HCT116 (cell line): Measurements from ENCODE around the gene STK11. TPM values are rescaled to one million over a fixed set of nuclear protein-coding genes. Genes with fewer than 3 reads are reported as not detected.
A peak's percentile ranks its signal among the peaks of the same experiment; 100 is the strongest.

Source experiments
- ATAC-seq: fragments of 200-7000 bp; cut with Tn5 transposase; 2 replicates; pipeline ENCODE4 v1.9.1; 2020; ENCODE audit warnings: mild to moderate bottlenecking, moderate library complexity
- BruUV-seq: library from RNA; stranded (reverse); fragments of 400-500 nt; replicated peaks from 2 replicates; lab custom pipeline; 2021; lab: Mats Ljungman, UMichigan
- CTCF ChIA-PET: fragments of 300-600 bp; sonication (Branson Sonifier 250); formaldehyde crosslinking; loops from one replicate; lab custom pipeline; 2021; ENCODE audit warnings: antibody characterized with exemption; lab: Charles Lee
- POLR2A ChIA-PET: fragments of 300-600, 350-600 bp; sonication (Branson Sonifier 250); formaldehyde crosslinking; loops from one replicate; lab custom pipeline; 2021; ENCODE audit warnings: antibody characterized with exemption; lab: Charles Lee
- RAD21 ChIA-PET, 2 experiments: fragments of 300-600 bp; sonication (Branson Sonifier 250); formaldehyde crosslinking; loops; one replicate each; lab custom pipeline; 2023; ENCODE audit warnings: low total read pairs in 2 of 2; ENCODE audit not compliant: uncharacterized antibody in 2 of 2, unreplicated experiment in 2 of 2, low non-redundant PET in 1 of 2; lab: Charles Lee
- DNase-seq: peaks from one replicate; pipeline ENCODE4 v3.0.0-alpha.2; 2010; ENCODE audit warnings: low read depth, low spot score
- H2AFZ ChIP-seq: fragments of 200-600 bp; shearing (Covaris generic), sonication (generic); 2 replicates; pipeline ENCODE4 v1.6.1; 2017; ENCODE audit warnings: low read depth, mixed run types, mixed read lengths, antibody characterized with exemption, low read length; ENCODE audit not compliant: poor library complexity, severe bottlenecking
- H3K27ac ChIP-seq: 2 replicates; pipeline ENCODE4 v1.5.1; 2012; ENCODE audit warnings: low read depth, low read length
- H3K27me3 ChIP-seq: fragments of 200-600 bp; sonication (generic); 2 replicates; pipeline ENCODE4 v1.6.1; 2016; ENCODE audit warnings: mixed run types, low read length, mixed read lengths; ENCODE audit not compliant: insufficient read depth
- H3K36me3 ChIP-seq, 2 experiments: fragments of 200-500 bp in 1 of 2; fragments of 200-600 bp in 1 of 2; sonication (Bioruptor generic) in 1 of 2; sonication (generic) in 1 of 2; 2 replicates each; pipeline versions ENCODE4 v1.5.1 to v1.6.1; 2014 to 2016; ENCODE audit warnings: low read length in 2 of 2, inconsistent platforms in 1 of 2, mixed read lengths in 1 of 2, mixed run types in 1 of 2; ENCODE audit not compliant: insufficient read depth in 2 of 2, control insufficient read depth in 1 of 2
- H3K4me1 ChIP-seq, 2 experiments: fragments of 200-600 bp in 1 of 2; sonication (generic) in 1 of 2; 2 replicates each; pipeline versions ENCODE4 v1.5.1 to v1.6.1; 2012 to 2017; ENCODE audit warnings: low read length in 2 of 2, inconsistent platforms in 1 of 2, mild to moderate bottlenecking in 1 of 2, mixed read lengths in 1 of 2, mixed run types in 1 of 2, moderate library complexity in 1 of 2; ENCODE audit not compliant: insufficient read depth in 2 of 2, control insufficient read depth in 1 of 2
- H3K4me2 ChIP-seq: fragments of 200-600 bp; sonication (generic); 2 replicates; pipeline ENCODE4 v1.6.1; 2017; ENCODE audit warnings: mixed run types, low read length, mixed read lengths
- H3K4me3 ChIP-seq, 2 experiments: fragments of 200-600 bp in 1 of 2; sonication (generic) in 1 of 2; replicated peaks in 1 of 2; 2 replicates each; pipeline ENCODE4 v1.5.1; 2011 to 2016; ENCODE audit warnings: low read length in 2 of 2, control low read depth in 1 of 2, low read depth in 1 of 2, mild to moderate bottlenecking in 1 of 2, mixed read lengths in 1 of 2, mixed run types in 1 of 2
- H3K79me2 ChIP-seq: fragments of 200-600 bp; sonication (generic); 2 replicates; pipeline ENCODE4 v1.6.1; 2017; ENCODE audit warnings: mild to moderate bottlenecking, mixed run types, low read length, moderate library complexity, mixed read lengths; ENCODE audit not compliant: insufficient read depth
- H3K9ac ChIP-seq: fragments of 200-600 bp; sonication (generic); 2 replicates; pipeline ENCODE4 v1.6.1; 2016; ENCODE audit warnings: low read length, mixed read lengths
- H3K9me2 ChIP-seq: fragments of 200-600 bp; sonication (generic), shearing (Covaris generic); 2 replicates; pipeline ENCODE4 v1.6.1; 2017; ENCODE audit warnings: mixed run types, mild to moderate bottlenecking, moderate library complexity; ENCODE audit not compliant: insufficient read depth
- H3K9me3 ChIP-seq, 2 experiments: fragments of 200-500 bp in 1 of 2; fragments of 200-600 bp in 1 of 2; sonication (Bioruptor generic) in 1 of 2; sonication (generic) in 1 of 2; 2 replicates each; pipeline ENCODE4 v1.6.1; 2014 to 2017; ENCODE audit warnings: low read length in 2 of 2, mixed read lengths in 2 of 2, inconsistent platforms in 1 of 2, low read depth in 1 of 2, mild to moderate bottlenecking in 1 of 2, mixed run types in 1 of 2, moderate library complexity in 1 of 2; ENCODE audit not compliant: control insufficient read depth in 1 of 2, insufficient read depth in 1 of 2
- H4K20me1 ChIP-seq: fragments of 200-600 bp; sonication (generic), shearing (Covaris generic); 2 replicates; pipeline ENCODE4 v1.6.1; 2017; ENCODE audit warnings: mixed run types, mild to moderate bottlenecking, moderate library complexity; ENCODE audit not compliant: insufficient read depth
- CEBPB ChIP-seq: IDR thresholded peaks from 2 replicates; pipeline ENCODE4 v1.6.1; 2012; ENCODE audit warnings: low read depth
- CTCF ChIP-seq, 3 experiments: fragments of 200-600 bp in 1 of 3; sonication (generic) in 1 of 3; IDR thresholded peaks in 2 of 3; conservative IDR thresholded peaks in 1 of 3; 2 replicates each; pipeline ENCODE4 v1.5.1; 2012 to 2017; ENCODE audit warnings: low read depth in 2 of 3, low read length in 2 of 3, antibody characterized with exemption in 1 of 3, borderline replicate concordance in 1 of 3, control low read depth in 1 of 3, mild to moderate bottlenecking in 1 of 3, mixed read lengths in 1 of 3, mixed run types in 1 of 3, moderate library complexity in 1 of 3; ENCODE audit not compliant: insufficient read depth in 1 of 3
- EGR1 ChIP-seq: IDR thresholded peaks from 2 replicates; pipeline ENCODE4 v1.6.1; 2012; ENCODE audit warnings: low read depth
- RAD21 ChIP-seq: IDR thresholded peaks from 2 replicates; pipeline ENCODE4 v1.6.1; 2012; ENCODE audit warnings: low read depth, mild to moderate bottlenecking
- SIN3A ChIP-seq: IDR thresholded peaks from 2 replicates; pipeline ENCODE4 v1.6.1; 2012; ENCODE audit warnings: low read depth
- SP1 ChIP-seq: IDR thresholded peaks from 2 replicates; pipeline ENCODE4 v1.6.1; 2012; ENCODE audit warnings: low read depth
- SRF ChIP-seq: IDR thresholded peaks from 2 replicates; pipeline ENCODE4 v1.6.1; 2012; ENCODE audit warnings: low read depth
- ZNF274 ChIP-seq: fragments of 200-500 bp; sonication (Bioruptor generic); IDR thresholded peaks from 2 replicates; pipeline ENCODE4 v1.6.1; 2014; ENCODE audit warnings: mild to moderate bottlenecking, low read depth, low read length, inconsistent platforms
- intact Hi-C: fragments of 100-400 bp; cut with micrococcal nuclease; formaldehyde crosslinking; loops from 2 replicates; pipeline ENCODE4 v1.10.0; 2022
- total RNA-seq: library from RNA; stranded (reverse); gene quantifications from one replicate; pipeline ENCODE4 v1.2.1, GENCODE V29; 2021; ENCODE audit not compliant: unreplicated experiment
- TF ChIP-seq, protein P1 (sequence below): IDR thresholded peaks from 2 replicates; pipeline ENCODE4 v1.6.1; 2012

The STK11 gene
- total RNA-seq, 1 experiment from 2014 or later, result 86.9 TPM

DNA sequence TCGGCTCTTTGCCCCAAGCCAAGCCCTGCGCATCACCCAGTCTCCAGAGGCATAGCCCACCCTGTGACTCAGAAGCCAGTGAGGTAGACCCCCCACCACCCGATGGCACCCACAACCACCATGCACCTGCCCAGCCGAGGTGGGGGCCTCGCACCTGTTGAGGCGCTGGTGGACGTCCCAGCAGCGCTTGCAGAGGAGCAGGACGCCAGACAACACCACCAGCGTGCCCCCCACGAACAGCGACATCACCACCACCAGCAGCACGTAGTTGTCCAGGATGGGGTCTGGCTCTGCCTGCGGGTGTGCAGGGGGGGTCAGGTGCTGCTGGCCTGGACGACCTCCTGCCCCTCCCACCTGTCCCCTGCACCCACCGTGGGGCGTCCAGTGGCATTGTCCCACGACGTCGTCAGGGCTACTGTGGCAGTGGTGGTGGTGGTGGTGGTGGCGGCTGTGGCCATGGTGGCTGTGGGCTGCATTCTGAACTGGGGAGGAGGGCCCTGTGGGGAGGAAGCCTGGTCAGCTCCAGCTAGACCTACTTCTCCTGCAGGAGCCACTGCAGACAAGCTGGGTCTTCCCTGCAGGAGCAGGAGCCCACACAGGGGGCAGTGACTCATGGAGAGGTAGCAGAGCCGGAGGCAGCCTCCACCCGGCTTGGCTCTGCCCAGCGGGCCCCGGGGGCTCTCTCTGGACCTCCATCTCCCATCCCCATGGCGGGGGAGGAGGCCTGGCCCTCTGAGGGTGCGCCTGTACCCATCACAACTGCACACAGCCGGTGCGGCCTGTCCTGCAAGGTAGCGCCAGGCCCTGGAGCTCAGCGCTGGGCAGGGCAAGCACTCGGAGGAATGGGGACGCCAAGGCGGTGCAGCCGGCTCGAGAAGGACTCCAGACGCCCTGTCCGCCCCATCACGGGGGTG lies 30.3 kb downstream of the STK11 start:
- Histone ChIP-seq H3K4me1 (peaks cover 26 to 53% of the 10 kb centered on the region in 2 experiments), H3K4me3 (peak overlapping the region; percentile 83 to 96), H3K9me2 (no peaks in the 10 kb centered on the region), H3K79me2 (peaks cover 22% of the 10 kb centered on the region; the same call in 1 of the 2 replicates), H3K27me3 (no peaks in the 10 kb centered on the region), H3K9ac (peak overlapping the region; percentile 95), H3K9me3 (no peaks in the 10 kb centered on the region), H3K4me2 (peak overlapping the region; percentile 80), H4K20me1 (no peaks in the 10 kb centered on the region), H3K27ac (peak overlapping the region; percentile 67), H2AFZ (no peak overlapping the region), H3K36me3 (peaks cover 3 to 16% of the 10 kb centered on the region in 2 experiments; a peak in 3 of 4 replicates)
- no TSS peak for BruUV-seq
- POLR2A ChIA-PET, result interaction anchor here (0.9 kb wide), 1 partner anchor 8 kb away, joined by 3 read pairs; no protein-coding TSS in a partner anchor
- RAD21 ChIA-PET, result no interaction called here
- DNase-seq, result no peak
- CTCF ChIA-PET, result no interaction called here
- no peak for ATAC-seq
- TF ChIP-seq EGR1 (no peak), CTCF (IDR thresholded peaks at IDR 0.05 in 2 of 3, conservative IDR thresholded peaks at IDR 0.05 in 1 of 3; ENCODE audit: borderline replicate concordance in 1 of 3, insufficient read depth in 1 of 3, low read depth in 2 of 3, low read length in 2 of 3) (no peak), SP1 (no peak), RAD21 (no peak), SRF (no peak), SIN3A (no peak), CEBPB (no peak), ZNF274 (no peak)
- TF ChIP-seq, protein P1, sequence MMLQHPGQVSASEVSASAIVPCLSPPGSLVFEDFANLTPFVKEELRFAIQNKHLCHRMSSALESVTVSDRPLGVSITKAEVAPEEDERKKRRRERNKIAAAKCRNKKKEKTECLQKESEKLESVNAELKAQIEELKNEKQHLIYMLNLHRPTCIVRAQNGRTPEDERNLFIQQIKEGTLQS, result no peak
- intact Hi-C loops, result no loop called here
